HepG2 (cell line): ENCODE data around the gene MTFP1. TPM values are rescaled to one million over a fixed set of nuclear protein-coding genes. Genes with fewer than 3 reads are reported as not detected.

Experiments
- AGO2 ChIP-seq: fragments of 200-400 bp; formaldehyde crosslinking; optimal IDR thresholded peaks from 2 replicates; pipeline ENCODE3; 2017; ENCODE audit warnings: mild to moderate bottlenecking, low read depth, low read length, moderate library complexity
- ELF3 ChIP-seq: IDR thresholded peaks from 2 replicates; pipeline ENCODE4 v1.6.1; 2016; ENCODE audit warnings: missing genetic modification reagents, missing compliant biosample characterization
- HOXA7 ChIP-seq: sonication (generic); formaldehyde crosslinking; IDR thresholded peaks from 2 replicates; pipeline ENCODE4 v1.8.1; 2022; ENCODE audit warnings: mild to moderate bottlenecking, missing genetic modification reagents, moderate library complexity
- ONECUT2 ChIP-seq: sonication (generic); formaldehyde crosslinking; IDR thresholded peaks from 2 replicates; pipeline ENCODE4 v1.4.0; 2020; ENCODE audit warnings: missing genetic modification reagents
- PHF8 ChIP-seq: sonication (generic); formaldehyde crosslinking; IDR thresholded peaks from 2 replicates; pipeline ENCODE4 v1.5.0; 2020; ENCODE audit warnings: missing genetic modification reagents
- TBX3 ChIP-seq: fragments of 450-650 bp; IDR thresholded peaks from 2 replicates; pipeline ENCODE4 v1.6.1; 2017; ENCODE audit warnings: antibody characterized with exemption, mild to moderate bottlenecking, inconsistent platforms, borderline replicate concordance
- U2AF1 ChIP-seq: fragments of 200-400 bp; formaldehyde crosslinking; optimal IDR thresholded peaks from 2 replicates; pipeline ENCODE3; 2017; ENCODE audit warnings: mild to moderate bottlenecking, low read depth, low read length
- ZEB1 ChIP-seq: IDR thresholded peaks from 2 replicates; pipeline ENCODE4 v1.6.1; 2012; ENCODE audit warnings: mild to moderate bottlenecking, low read depth, inconsistent platforms; ENCODE audit not compliant: insufficient replicate concordance
- ZNF232 ChIP-seq: sonication (generic); formaldehyde crosslinking; IDR thresholded peaks from 2 replicates; pipeline ENCODE4 v1.4.0; 2020; ENCODE audit warnings: missing genetic modification reagents, borderline replicate concordance
- polyA plus RNA-seq, 8 experiments: library from polyadenylated mRNA; depleted of rRNA in 3 of 8; stranded (reverse) in 7 of 8; unstranded in 1 of 8; fragments of >200 nt; fragmentation: Illumina TruSeq in 4 of 8; extraction: Trizol in 4 of 8; gene quantifications; 2 replicates each; pipeline versions ENCODE4 v1.2.1 to v1.2.3, GENCODE V29; 2011 to 2016; ENCODE audit warnings: low read depth in 4 of 8, missing spikeins in 1 of 8, mixed read lengths in 1 of 8; ENCODE audit not compliant: insufficient read depth in 1 of 8
- total RNA-seq, 5 experiments: library from RNA; depleted of rRNA; stranded (reverse); fragments of >200 nt; fragmentation: Illumina TruSeq; extraction: Trizol; gene quantifications; 2 replicates each; pipeline ENCODE4 v1.2.3, GENCODE V29; 2016; ENCODE audit warnings: low read depth in 1 of 5
- TF ChIP-seq, protein P1 (sequence below): IDR thresholded peaks from 2 replicates; pipeline ENCODE4 v1.6.1; 2016; ENCODE audit warnings: mild to moderate bottlenecking
- TF ChIP-seq, protein P2 (sequence below): sonication (generic); formaldehyde crosslinking; IDR thresholded peaks from 2 replicates; pipeline ENCODE4 v1.9.0; 2021; ENCODE audit warnings: missing genetic modification reagents, borderline replicate concordance
- TF ChIP-seq, protein P3 (sequence below): IDR thresholded peaks from 2 replicates; pipeline ENCODE4 v1.6.1; 2012; ENCODE audit warnings: low read length, improper control_type of control experiment
- TF ChIP-seq, protein P4 (sequence below): sonication (generic); formaldehyde crosslinking; IDR thresholded peaks from 2 replicates; pipeline ENCODE4 v1.5.0; 2020; ENCODE audit warnings: missing genetic modification reagents
- TF ChIP-seq, protein P5 (sequence below): sonication (generic); formaldehyde crosslinking; IDR thresholded peaks from 2 replicates; pipeline ENCODE4 v1.4.0; 2020; ENCODE audit warnings: missing genetic modification reagents
- TF ChIP-seq, protein P6 (sequence below): sonication (generic); formaldehyde crosslinking; IDR thresholded peaks from 2 replicates; pipeline ENCODE4 v1.4.0; 2020; ENCODE audit warnings: missing genetic modification reagents

The MTFP1 gene
- total and polyA plus RNA-seq, 2 of the 13 experiments (the other 11 are each of a cell fraction or from before 2014, with no cell fraction given) = 29.5 to 45.6 TPM

DNA sequence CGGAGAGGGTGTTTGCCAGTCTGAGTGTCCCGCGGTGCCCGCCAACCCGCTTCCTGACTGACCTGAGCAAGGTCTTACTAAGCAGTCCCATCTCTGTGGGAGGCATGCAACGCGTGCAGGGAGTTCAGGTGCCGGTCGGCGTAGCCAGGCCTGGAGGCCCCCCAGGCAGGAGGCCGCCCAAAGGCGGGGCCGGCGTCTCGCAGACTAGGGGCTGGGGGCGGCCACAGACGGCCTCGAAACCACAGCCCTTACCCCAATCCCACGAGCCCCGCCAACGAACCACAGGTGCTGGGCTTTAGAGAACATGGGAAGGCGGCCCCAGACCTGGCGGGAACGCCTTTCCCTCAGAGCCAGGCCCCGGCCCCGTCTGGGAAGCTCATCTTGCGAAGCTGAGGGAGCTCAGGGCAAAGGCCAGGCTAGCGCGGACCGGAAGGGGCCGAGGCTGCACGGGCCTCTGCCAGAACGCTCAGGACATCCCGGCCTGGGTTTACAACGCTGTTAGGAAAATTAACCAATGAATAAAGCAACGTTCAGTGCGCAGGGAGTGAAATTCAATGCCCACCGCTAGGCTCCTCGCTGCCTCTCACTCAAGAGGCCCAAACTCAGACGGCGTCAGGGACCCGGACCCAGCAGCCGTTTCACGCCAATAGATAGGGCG is 2.1 kb upstream of the MTFP1 start (continued):
- TF ChIP-seq TBX3 (no peak), ZEB1 (no peak), ZNF232 (peak; percentile 91; the same call in 1 of the 2 replicates), PHF8 (CRISPR knock-in tag) (peak; percentile 89), ONECUT2 (CRISPR knock-in tag) (peak; percentile 59), ELF3 (CRISPR knock-in tag) (no peak), AGO2 (peak; percentile 98), HOXA7 (CRISPR knock-in tag) (no peak), U2AF1 (peak; percentile 6)
- TF ChIP-seq, protein P1, sequence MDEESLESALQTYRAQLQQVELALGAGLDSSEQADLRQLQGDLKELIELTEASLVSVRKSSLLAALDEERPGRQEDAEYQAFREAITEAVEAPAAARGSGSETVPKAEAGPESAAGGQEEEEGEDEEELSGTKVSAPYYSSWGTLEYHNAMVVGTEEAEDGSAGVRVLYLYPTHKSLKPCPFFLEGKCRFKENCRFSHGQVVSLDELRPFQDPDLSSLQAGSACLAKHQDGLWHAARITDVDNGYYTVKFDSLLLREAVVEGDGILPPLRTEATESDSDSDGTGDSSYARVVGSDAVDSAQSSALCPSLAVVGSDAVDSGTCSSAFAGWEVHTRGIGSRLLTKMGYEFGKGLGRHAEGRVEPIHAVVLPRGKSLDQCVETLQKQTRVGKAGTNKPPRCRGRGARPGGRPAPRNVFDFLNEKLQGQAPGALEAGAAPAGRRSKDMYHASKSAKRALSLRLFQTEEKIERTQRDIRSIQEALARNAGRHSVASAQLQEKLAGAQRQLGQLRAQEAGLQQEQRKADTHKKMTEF = no peak
- TF ChIP-seq, protein P2, sequence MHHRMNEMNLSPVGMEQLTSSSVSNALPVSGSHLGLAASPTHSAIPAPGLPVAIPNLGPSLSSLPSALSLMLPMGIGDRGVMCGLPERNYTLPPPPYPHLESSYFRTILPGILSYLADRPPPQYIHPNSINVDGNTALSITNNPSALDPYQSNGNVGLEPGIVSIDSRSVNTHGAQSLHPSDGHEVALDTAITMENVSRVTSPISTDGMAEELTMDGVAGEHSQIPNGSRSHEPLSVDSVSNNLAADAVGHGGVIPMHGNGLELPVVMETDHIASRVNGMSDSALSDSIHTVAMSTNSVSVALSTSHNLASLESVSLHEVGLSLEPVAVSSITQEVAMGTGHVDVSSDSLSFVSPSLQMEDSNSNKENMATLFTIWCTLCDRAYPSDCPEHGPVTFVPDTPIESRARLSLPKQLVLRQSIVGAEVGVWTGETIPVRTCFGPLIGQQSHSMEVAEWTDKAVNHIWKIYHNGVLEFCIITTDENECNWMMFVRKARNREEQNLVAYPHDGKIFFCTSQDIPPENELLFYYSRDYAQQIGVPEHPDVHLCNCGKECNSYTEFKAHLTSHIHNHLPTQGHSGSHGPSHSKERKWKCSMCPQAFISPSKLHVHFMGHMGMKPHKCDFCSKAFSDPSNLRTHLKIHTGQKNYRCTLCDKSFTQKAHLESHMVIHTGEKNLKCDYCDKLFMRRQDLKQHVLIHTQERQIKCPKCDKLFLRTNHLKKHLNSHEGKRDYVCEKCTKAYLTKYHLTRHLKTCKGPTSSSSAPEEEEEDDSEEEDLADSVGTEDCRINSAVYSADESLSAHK = no peak
- TF ChIP-seq, protein P3, sequence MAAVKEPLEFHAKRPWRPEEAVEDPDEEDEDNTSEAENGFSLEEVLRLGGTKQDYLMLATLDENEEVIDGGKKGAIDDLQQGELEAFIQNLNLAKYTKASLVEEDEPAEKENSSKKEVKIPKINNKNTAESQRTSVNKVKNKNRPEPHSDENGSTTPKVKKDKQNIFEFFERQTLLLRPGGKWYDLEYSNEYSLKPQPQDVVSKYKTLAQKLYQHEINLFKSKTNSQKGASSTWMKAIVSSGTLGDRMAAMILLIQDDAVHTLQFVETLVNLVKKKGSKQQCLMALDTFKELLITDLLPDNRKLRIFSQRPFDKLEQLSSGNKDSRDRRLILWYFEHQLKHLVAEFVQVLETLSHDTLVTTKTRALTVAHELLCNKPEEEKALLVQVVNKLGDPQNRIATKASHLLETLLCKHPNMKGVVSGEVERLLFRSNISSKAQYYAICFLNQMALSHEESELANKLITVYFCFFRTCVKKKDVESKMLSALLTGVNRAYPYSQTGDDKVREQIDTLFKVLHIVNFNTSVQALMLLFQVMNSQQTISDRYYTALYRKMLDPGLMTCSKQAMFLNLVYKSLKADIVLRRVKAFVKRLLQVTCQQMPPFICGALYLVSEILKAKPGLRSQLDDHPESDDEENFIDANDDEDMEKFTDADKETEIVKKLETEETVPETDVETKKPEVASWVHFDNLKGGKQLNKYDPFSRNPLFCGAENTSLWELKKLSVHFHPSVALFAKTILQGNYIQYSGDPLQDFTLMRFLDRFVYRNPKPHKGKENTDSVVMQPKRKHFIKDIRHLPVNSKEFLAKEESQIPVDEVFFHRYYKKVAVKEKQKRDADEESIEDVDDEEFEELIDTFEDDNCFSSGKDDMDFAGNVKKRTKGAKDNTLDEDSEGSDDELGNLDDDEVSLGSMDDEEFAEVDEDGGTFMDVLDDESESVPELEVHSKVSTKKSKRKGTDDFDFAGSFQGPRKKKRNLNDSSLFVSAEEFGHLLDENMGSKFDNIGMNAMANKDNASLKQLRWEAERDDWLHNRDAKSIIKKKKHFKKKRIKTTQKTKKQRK = no peak
- TF ChIP-seq, protein P4, sequence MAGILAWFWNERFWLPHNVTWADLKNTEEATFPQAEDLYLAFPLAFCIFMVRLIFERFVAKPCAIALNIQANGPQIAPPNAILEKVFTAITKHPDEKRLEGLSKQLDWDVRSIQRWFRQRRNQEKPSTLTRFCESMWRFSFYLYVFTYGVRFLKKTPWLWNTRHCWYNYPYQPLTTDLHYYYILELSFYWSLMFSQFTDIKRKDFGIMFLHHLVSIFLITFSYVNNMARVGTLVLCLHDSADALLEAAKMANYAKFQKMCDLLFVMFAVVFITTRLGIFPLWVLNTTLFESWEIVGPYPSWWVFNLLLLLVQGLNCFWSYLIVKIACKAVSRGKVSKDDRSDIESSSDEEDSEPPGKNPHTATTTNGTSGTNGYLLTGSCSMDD (CRISPR knock-in tag) = peak; percentile 50; the same call in 1 of the 2 replicates
- TF ChIP-seq, protein P5, sequence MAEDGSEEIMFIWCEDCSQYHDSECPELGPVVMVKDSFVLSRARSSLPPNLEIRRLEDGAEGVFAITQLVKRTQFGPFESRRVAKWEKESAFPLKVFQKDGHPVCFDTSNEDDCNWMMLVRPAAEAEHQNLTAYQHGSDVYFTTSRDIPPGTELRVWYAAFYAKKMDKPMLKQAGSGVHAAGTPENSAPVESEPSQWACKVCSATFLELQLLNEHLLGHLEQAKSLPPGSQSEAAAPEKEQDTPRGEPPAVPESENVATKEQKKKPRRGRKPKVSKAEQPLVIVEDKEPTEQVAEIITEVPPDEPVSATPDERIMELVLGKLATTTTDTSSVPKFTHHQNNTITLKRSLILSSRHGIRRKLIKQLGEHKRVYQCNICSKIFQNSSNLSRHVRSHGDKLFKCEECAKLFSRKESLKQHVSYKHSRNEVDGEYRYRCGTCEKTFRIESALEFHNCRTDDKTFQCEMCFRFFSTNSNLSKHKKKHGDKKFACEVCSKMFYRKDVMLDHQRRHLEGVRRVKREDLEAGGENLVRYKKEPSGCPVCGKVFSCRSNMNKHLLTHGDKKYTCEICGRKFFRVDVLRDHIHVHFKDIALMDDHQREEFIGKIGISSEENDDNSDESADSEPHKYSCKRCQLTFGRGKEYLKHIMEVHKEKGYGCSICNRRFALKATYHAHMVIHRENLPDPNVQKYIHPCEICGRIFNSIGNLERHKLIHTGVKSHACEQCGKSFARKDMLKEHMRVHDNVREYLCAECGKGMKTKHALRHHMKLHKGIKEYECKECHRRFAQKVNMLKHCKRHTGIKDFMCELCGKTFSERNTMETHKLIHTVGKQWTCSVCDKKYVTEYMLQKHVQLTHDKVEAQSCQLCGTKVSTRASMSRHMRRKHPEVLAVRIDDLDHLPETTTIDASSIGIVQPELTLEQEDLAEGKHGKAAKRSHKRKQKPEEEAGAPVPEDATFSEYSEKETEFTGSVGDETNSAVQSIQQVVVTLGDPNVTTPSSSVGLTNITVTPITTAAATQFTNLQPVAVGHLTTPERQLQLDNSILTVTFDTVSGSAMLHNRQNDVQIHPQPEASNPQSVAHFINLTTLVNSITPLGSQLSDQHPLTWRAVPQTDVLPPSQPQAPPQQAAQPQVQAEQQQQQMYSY (CRISPR knock-in tag) = peak; percentile 60; the same call in 1 of the 2 replicates
- TF ChIP-seq, protein P6, sequence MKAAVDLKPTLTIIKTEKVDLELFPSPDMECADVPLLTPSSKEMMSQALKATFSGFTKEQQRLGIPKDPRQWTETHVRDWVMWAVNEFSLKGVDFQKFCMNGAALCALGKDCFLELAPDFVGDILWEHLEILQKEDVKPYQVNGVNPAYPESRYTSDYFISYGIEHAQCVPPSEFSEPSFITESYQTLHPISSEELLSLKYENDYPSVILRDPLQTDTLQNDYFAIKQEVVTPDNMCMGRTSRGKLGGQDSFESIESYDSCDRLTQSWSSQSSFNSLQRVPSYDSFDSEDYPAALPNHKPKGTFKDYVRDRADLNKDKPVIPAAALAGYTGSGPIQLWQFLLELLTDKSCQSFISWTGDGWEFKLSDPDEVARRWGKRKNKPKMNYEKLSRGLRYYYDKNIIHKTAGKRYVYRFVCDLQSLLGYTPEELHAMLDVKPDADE (CRISPR knock-in tag) = 0 out of 2 replicates have a peak, but pooled peaks have one; percentile 8
